ENCODE measurements around the gene HTT. TPM values are rescaled to one million over a fixed set of nuclear protein-coding genes. Genes with fewer than 3 reads are reported as not detected.
A peak's percentile ranks its signal among the peaks of the same experiment; 100 is the strongest.

HTT gene
- total and polyA plus RNA-seq, 2 of the 13 experiments (the other 11 are each of a cell fraction or from before 2014, with no cell fraction given) = 17.5 to 19.5 TPM

DNA sequence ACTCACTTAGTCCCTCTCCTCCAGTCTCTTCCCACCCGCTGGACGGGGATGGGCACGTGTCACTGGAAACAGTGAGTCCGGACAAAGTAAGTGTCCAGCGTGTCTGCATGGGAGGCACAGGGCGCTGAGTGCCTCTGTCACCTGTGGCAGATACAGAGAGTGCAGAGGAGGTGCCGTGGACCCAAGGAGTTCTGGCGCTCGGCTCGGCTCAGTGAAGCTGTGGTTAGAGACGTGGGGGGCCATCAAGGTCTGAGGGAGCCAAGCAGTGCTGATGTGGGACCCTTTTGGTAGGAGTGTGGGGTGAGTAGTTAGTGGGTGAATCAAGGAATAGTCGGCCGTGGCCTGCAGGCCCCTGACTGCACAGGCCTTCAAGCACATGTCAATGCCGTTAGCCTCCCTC lies 134.3 kb downstream of the HTT start:
- no peak for TF ChIP-seq TFDP2 (CRISPR knock-in tag; IDR thresholded peaks at IDR 0.05)
- TF ChIP-seq, protein P1, sequence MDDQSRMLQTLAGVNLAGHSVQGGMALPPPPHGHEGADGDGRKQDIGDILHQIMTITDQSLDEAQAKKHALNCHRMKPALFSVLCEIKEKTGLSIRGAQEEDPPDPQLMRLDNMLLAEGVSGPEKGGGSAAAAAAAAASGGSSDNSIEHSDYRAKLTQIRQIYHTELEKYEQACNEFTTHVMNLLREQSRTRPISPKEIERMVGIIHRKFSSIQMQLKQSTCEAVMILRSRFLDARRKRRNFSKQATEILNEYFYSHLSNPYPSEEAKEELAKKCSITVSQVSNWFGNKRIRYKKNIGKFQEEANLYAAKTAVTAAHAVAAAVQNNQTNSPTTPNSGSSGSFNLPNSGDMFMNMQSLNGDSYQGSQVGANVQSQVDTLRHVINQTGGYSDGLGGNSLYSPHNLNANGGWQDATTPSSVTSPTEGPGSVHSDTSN (CRISPR knock-in tag; IDR thresholded peaks at IDR 0.05; ENCODE audit: borderline replicate concordance) = no peak
- TF ChIP-seq ZNF34 (CRISPR knock-in tag; IDR thresholded peaks at IDR 0.05; ENCODE audit: borderline replicate concordance) = no peak
- no peak for TF ChIP-seq RCOR2 (CRISPR knock-in tag; IDR thresholded peaks at IDR 0.05)
- TF ChIP-seq ZFP91 (CRISPR knock-in tag; IDR thresholded peaks at IDR 0.05; ENCODE audit: borderline replicate concordance) = 0 out of 2 replicates have a peak, but pooled peaks have one; percentile 24
- TF ChIP-seq, protein P2, sequence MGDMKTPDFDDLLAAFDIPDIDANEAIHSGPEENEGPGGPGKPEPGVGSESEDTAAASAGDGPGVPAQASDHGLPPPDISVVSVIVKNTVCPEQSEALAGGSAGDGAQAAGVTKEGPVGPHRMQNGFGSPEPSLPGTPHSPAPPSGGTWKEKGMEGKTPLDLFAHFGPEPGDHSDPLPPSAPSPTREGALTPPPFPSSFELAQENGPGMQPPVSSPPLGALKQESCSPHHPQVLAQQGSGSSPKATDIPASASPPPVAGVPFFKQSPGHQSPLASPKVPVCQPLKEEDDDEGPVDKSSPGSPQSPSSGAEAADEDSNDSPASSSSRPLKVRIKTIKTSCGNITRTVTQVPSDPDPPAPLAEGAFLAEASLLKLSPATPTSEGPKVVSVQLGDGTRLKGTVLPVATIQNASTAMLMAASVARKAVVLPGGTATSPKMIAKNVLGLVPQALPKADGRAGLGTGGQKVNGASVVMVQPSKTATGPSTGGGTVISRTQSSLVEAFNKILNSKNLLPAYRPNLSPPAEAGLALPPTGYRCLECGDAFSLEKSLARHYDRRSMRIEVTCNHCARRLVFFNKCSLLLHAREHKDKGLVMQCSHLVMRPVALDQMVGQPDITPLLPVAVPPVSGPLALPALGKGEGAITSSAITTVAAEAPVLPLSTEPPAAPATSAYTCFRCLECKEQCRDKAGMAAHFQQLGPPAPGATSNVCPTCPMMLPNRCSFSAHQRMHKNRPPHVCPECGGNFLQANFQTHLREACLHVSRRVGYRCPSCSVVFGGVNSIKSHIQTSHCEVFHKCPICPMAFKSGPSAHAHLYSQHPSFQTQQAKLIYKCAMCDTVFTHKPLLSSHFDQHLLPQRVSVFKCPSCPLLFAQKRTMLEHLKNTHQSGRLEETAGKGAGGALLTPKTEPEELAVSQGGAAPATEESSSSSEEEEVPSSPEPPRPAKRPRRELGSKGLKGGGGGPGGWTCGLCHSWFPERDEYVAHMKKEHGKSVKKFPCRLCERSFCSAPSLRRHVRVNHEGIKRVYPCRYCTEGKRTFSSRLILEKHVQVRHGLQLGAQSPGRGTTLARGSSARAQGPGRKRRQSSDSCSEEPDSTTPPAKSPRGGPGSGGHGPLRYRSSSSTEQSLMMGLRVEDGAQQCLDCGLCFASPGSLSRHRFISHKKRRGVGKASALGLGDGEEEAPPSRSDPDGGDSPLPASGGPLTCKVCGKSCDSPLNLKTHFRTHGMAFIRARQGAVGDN (CRISPR knock-in tag; IDR thresholded peaks at IDR 0.05) = peak; percentile 44; the same call in 1 of the 2 replicates
- no peak for TF ChIP-seq AHR (CRISPR knock-in tag; IDR thresholded peaks at IDR 0.05)
- no peak for TF ChIP-seq ZSCAN31 (CRISPR knock-in tag; IDR thresholded peaks at IDR 0.05; ENCODE audit: low read depth)
- Histone ChIP-seq H3K79me2 (ENCODE audit: insufficient read depth, low read length) (no peaks in the 10 kb centered on the region), H3K9ac (ENCODE audit: insufficient read depth, low read depth, low read length) (no peak overlapping the region), H3K27me3 (ENCODE audit: control insufficient read depth in 1 of 2, insufficient read depth in 2 of 2, low read length in 2 of 2) (no peaks in the 10 kb centered on the region), H3K36me3 (replicated peaks in 1 of 2; ENCODE audit: control insufficient read depth in 1 of 2, insufficient read depth in 2 of 2, low read length in 2 of 2) (peaks cover 25 to 44% of the 10 kb centered on the region in 2 experiments), H3K4me2 (ENCODE audit: low read depth, low read length) (no peak overlapping the region), H3K9me3 (ENCODE audit: low read length) (no peaks in the 10 kb centered on the region), H3K27ac (ENCODE audit: extremely low read length, insufficient read depth, low read length) (peak overlapping the region; percentile 95), H3K4me3 (replicated peaks in 1 of 3; ENCODE audit: insufficient read depth in 1 of 3, low read depth in 2 of 3, low read length in 3 of 3) (no peak overlapping the region), H4K20me1 (ENCODE audit: insufficient read depth, low read length) (no peaks in the 10 kb centered on the region), H2AFZ (ENCODE audit: low read length) (no peak overlapping the region), H3K4me1 (ENCODE audit: insufficient read depth, low read length) (peaks cover 76% of the 10 kb centered on the region)
- in situ Hi-C loops (cut with HindIII; ENCODE audit: extremely low pct_ligation_motif_present, low pct_unique_long_range_greater_than_20kb) (no loop called here), intact Hi-C loops (cut with micrococcal nuclease; ENCODE audit: unreplicated experiment) (loop anchor here (5.0 to 10.0 kb wide), 2 partner anchors 56 to 93 kb away; no protein-coding TSS in a partner anchor)
- ATAC-seq = no peak
- no TSS peak for BruUV-seq (replicated peaks)
- POLR2A ChIA-PET = no interaction called here
- no peak for DNase-seq (ENCODE audit: low spot score)
- WGBS (ENCODE audit: low lambda C conversion rate) = over 99% methylated on average over 13 of the region's 14 CpGs
- CTCF ChIA-PET (ENCODE audit: low intra/inter-chr PET ratio, low total read pairs) = no interaction called here
- FAIRE-seq = no peak

Measured in HepG2 (cell line).